ENCODE results near the gene C10orf120.

- TF ChIP-seq, protein P1, sequence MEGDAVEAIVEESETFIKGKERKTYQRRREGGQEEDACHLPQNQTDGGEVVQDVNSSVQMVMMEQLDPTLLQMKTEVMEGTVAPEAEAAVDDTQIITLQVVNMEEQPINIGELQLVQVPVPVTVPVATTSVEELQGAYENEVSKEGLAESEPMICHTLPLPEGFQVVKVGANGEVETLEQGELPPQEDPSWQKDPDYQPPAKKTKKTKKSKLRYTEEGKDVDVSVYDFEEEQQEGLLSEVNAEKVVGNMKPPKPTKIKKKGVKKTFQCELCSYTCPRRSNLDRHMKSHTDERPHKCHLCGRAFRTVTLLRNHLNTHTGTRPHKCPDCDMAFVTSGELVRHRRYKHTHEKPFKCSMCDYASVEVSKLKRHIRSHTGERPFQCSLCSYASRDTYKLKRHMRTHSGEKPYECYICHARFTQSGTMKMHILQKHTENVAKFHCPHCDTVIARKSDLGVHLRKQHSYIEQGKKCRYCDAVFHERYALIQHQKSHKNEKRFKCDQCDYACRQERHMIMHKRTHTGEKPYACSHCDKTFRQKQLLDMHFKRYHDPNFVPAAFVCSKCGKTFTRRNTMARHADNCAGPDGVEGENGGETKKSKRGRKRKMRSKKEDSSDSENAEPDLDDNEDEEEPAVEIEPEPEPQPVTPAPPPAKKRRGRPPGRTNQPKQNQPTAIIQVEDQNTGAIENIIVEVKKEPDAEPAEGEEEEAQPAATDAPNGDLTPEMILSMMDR (IDR thresholded peaks at IDR 0.05): no peak
- no peak for TF ChIP-seq EP300 (IDR thresholded peaks at IDR 0.05)
Observed at GRCh38 chr10:122649903-122650302, 49.7 kb downstream of the C10orf120 start.
